GM18511 (cell line): ENCODE data around the gene PCDH15.
"Not testable (repeated sequence)": the region's sequence is repeated elsewhere in the genome, so short reads cannot be mapped to it uniquely, and the experiment has no call there.

Experiments used
- ATAC-seq: cut with Tn5 transposase; IDR thresholded peaks from one replicate; pipeline ENCODE4 v1.9.1; 2021; ENCODE audit warnings: mild to moderate bottlenecking, moderate library complexity; ENCODE audit not compliant: unreplicated experiment

PCDH15 gene

GRCh38 chr10:54010337-54010933 lies 790.6 kb downstream of the PCDH15 start:
- ATAC-seq = no peak

DNA sequence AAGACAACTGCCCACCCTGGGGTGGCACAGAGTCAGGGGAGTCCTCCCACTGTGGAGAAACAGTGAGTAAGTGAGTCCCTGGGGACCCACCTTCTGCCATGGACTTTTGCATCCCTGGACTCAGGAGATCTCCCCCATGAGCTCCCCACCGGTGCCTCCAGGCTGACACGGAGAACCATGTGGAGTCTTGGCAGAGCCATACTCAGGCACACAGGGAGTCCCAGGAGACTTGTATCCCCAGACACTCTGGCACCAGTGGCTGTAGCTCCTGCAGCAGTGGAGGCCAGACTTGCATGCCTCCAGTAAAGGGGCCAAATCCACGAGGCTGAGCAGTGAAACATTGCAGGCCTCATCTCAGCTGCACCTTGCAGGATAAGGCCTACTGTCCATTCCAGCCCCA lies 791.4 kb downstream of the PCDH15 start:
- no peak for ATAC-seq

DNA sequence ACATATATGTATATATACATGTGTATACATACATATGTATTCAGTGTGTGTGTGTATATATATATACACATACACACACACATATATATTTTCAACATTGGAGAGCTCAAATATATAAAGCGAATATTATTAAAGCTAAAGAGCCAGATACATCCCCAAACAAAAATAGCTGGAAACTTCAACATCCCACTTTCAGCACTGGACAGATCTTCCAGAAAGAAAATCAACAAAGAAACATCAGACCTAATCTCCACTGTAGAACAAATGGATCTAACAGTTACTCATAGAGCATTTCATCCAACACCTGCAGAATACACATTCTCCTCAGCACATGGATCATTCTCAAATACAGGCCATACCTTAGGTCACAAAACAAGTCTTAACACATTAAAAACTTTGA lies 799.0 kb downstream of the PCDH15 start:
- ATAC-seq = no peak

GRCh38 chr10:53997953-53998352 lies 803.1 kb downstream of the PCDH15 start:
- ATAC-seq = no peak

DNA sequence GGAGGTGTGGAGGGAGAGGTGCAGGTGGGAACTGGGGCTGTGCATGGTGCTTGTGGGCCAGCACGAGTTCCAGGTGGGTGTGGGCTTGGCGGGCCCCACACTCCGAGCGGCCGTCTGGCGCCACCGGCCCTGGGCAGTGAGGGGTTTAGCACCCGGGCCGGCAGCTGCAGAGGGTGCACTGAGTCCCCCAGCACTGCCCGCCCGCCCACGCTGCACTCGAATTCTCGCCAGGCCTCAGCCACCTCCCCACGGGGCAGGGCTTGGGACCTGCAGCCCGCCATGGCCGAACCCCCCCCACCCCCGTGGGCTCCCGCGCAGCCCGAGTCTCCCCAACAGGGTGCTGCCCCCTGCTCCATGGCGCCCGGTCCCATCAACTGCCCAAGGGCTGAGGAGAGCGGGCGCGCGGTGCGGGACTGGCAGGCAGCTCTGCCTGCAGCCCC lies 810.2 kb downstream of the PCDH15 start:
- no peak for ATAC-seq

DNA sequence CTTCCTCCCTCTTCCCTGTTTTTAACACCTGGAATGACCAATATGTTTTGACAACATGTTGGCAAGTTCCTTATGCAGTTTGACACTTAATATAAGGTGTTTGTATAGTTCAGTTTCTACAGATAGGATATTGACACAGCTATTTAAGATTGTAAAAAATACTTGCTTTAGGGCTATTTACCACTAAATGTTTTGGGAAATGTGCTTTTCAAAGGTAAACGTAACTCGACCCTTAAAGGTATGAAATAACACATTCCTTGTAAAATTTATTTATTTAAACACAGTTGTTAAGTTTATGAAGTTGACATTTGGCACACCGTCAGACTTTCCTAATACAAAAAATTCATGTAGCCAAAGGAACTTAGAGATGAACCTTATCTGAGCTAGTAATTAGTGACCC lies 817.6 kb downstream of the PCDH15 start:
- ATAC-seq = no peak

DNA sequence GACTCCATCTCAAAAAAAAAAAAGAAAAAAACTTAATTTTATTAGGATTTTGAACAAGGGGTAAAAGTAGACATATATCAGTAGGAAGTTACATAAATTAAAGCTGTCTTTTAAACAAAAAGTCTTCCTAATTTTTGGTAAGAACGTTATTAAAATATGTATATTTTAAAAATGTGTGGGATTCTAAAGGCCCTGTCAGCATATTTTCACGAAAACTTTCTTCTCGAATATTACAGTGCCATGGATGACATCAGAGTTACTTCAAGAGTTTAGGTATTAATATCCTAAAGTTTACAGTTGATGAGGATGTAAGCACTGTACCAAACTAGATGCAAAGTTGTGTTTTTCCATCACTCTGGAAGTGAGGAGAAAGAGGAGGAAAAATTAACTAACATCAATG lies 820.8 kb downstream of the PCDH15 start:
- ATAC-seq = no peak

- ATAC-seq = no peak
Measured at GRCh38 chr10:53978301-53978700, 822.7 kb downstream of the PCDH15 start.

DNA sequence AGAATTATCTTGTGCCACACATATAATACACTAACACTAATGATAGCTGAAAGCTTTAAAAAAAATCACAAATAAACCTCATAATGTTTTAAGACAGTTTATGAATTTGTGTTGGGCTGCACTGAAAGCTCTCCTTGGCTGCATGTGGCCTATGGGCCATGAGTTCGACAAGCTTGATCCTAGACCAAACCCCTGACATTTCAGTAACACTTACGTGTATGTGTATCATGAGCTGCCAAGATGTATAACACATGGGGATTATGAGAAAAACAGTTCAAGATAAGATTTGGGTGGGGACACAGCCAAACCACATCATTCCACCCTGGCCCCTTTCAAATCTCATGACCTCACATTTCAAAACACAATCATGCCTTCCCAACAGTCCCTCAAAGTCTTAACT lies 823.8 kb downstream of the PCDH15 start:
- ATAC-seq = no peak

DNA sequence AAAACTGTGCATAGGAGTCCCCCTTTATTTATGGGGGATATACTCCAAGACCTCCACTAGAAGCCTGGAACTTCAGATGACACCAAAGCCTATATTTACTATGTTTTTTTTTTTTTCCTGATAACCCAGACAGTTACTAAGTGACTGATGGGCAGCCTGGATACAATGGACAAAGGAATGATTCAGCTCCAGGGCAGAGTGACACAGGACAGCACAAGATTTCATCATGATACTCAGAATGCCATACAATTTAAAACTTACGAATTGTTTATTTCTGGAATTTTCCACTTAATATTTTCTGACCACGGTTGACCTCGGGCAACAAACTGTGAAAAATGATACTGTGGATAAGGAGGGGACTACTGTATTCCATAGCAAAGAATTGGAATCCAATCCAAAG lies 843.6 kb downstream of the PCDH15 start:
- ATAC-seq = no peak

DNA sequence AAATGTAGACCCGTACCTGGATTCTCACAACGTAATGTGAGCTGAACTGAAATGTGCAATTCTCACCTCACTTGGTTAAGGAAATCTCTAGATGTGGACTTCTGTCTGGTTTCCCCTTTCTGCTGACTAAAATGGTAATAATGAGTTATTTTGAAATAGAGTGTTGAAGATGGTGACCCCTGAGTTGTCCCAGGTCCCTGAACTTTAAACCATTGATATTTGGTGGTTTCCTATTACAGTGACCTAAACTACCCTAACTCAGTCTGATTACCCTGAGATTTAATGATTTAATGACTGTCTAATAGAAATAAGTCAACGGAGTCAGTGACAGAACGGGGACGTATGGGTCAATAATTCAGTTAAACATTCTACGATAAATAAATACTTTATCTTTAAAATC lies 845.9 kb downstream of the PCDH15 start:
- no peak for ATAC-seq

DNA sequence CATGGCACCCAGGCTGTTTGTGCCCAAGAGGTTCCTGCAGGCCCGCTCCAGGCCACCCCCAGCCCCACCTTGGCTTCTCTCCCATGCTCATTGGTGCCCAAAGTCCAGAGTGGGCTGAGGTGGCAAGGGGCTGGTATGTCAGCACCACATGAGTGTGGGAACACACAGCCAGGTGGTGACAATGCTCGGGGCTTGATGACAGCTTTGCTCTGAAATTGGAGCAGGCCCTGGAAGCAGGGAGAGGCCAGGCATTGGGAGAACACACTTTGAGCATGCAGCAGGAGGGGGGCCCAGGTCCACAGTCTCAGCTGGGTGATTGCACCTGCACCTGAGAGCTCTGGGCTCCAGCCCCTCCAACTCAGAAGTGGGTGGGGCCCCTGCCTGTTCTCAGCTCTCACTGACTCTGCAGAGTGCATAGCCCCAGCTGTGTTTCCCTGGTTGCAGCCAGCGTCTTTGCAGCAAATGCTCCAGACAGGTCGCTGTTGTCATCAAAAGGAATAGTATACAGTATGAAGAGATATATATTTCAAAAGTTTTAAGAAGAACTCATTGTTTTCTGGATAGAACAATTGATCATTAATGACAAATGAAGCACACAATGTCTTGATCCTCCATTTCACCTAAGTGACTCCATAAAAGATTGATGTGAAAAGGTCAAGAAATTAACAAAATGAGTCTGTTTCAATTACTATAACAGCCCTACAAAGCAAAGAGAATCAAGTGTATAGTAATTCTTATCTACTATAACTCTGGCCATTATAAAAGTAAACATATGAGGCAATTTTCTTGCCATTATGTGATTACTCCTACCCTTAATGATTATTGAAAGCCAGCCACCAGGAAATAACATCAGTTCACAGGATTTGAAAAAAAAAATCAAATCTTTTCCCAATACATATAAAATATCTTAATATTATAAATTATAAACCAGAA lies 848.1 kb downstream of the PCDH15 start:
- ATAC-seq = no peak

- ATAC-seq = no peak
Measured at GRCh38 chr10:53939654-53940053, 861.4 kb downstream of the PCDH15 start.

GRCh38 chr10:53930648-53931047 lies 870.4 kb downstream of the PCDH15 start:
- ATAC-seq = no peak

GRCh38 chr10:53924051-53924700 lies 876.9 kb downstream of the PCDH15 start:
- not testable (repeated sequence) for ATAC-seq

GRCh38 chr10:53918755-53919154 lies 882.3 kb downstream of the PCDH15 start:
- no peak for ATAC-seq

- ATAC-seq = no peak
Measured at GRCh38 chr10:53909791-53910190, 891.2 kb downstream of the PCDH15 start.

GRCh38 chr10:53904506-53905241 lies 896.4 kb downstream of the PCDH15 start:
- ATAC-seq = no peak

GRCh38 chr10:53903756-53904155 lies 897.3 kb downstream of the PCDH15 start:
- ATAC-seq = no peak

DNA sequence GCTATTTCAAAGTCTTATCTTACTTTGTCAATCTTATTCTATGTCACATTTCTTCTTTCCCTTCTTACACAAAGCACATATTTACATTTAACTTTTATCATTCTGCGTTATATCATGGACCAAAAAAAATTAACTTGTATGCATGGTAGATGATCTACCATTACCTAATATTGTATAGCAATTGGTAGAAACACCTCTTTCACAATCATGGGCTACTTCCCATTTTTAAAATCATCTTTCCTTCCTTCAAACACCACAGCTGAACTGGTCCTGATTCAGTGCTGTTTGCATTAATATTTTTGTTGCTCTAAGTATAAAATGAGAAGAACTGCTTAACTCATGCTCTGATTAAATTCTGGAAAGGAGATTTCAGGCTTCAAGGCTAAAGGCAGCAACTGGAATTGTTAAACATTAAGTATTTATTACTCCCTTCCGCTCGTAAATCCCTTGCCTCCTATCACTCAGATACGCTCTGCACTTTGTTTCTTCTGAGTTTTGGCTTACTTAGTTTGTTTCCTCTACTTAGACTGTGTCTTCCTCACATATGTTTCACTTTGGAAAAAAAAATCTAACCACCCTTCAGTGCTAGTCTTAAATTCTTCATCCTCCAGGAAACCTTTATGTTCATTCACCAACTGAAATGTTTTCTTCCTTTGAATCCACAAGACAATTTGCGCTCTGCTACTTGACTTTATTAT lies 901.4 kb downstream of the PCDH15 start:
- no peak for ATAC-seq

GRCh38 chr10:53898532-53898931 lies 902.5 kb downstream of the PCDH15 start:
- ATAC-seq = no peak
